Measurements from ENCODE around the gene ST3GAL3. TPM values are rescaled to one million over a fixed set of nuclear protein-coding genes. Genes with fewer than 3 reads are reported as not detected.

Gene ST3GAL3
- total and polyA plus RNA-seq, 3 donors from 2014 or later = 42.9 to 62.0 (median 50.7) TPM

GRCh38 chr1:43885279-43885801 lies 178.0 kb downstream of the ST3GAL3 start:
- DNase-seq = no peak
- H3K27ac ChIP-seq = no peak overlapping the region
- WGBS, 2 donors = 87 to 92% methylated on average over 7 to 12 of the region's 12 CpGs
- no peak overlapping the region for H3K4me3 ChIP-seq
- no peak for TF ChIP-seq POLR2A (IDR thresholded peaks at IDR 0.05)
- H3K4me1 ChIP-seq = no peaks in the 10 kb centered on the region
- intact Hi-C loops (cut with DNase I; ENCODE audit: low total_unique reads) = no loop called here
- H3K27me3 ChIP-seq = no peaks in the 10 kb centered on the region
- H3K9me3 ChIP-seq = no peaks in the 10 kb centered on the region
- H3K36me3 ChIP-seq (ENCODE audit: low read depth, missing control alignments) = no peaks in the 10 kb centered on the region

- Histone ChIP-seq H3K36me3 (ENCODE audit: low read depth, missing control alignments) (no peaks in the 10 kb centered on the region), H3K4me1 (peaks cover under 1% of the 10 kb centered on the region), H3K4me3 (no peak overlapping the region), H3K27me3 (no peaks in the 10 kb centered on the region), H3K27ac (no peak overlapping the region), H3K9me3 (no peaks in the 10 kb centered on the region)
- no peak for TF ChIP-seq POLR2A (IDR thresholded peaks at IDR 0.05)
- TF ChIP-seq CTCF (IDR thresholded peaks at IDR 0.05) = no peak
- intact Hi-C loops (cut with DNase I; ENCODE audit: low total_unique reads) = no loop called here
- DNase-seq = no peak
Observed at GRCh38 chr1:43887748-43888147, 180.4 kb downstream of the ST3GAL3 start.

- no peak for TF ChIP-seq POLR2A (IDR thresholded peaks at IDR 0.05)
- TF ChIP-seq CTCF (IDR thresholded peaks at IDR 0.05) = no peak
- intact Hi-C loops (cut with DNase I; ENCODE audit: low total_unique reads) = no loop called here
- WGBS, 2 donors = 89 to 98% methylated on average over 5 of the region's 5 CpGs
- Histone ChIP-seq H3K27me3 (no peaks in the 10 kb centered on the region), H3K9me3 (no peaks in the 10 kb centered on the region), H3K36me3 (ENCODE audit: low read depth, missing control alignments) (no peaks in the 10 kb centered on the region), H3K4me1 (peaks cover 11% of the 10 kb centered on the region), H3K4me3 (no peak overlapping the region), H3K27ac (no peak overlapping the region)
- no peak for DNase-seq
Observed at GRCh38 chr1:43890815-43891214, 183.5 kb downstream of the ST3GAL3 start.

GRCh38 chr1:43893006-43893405 lies 185.7 kb downstream of the ST3GAL3 start:
- TF ChIP-seq POLR2A (IDR thresholded peaks at IDR 0.05) (no peak), CTCF (IDR thresholded peaks at IDR 0.05) (no peak)
- intact Hi-C loops (cut with DNase I; ENCODE audit: low total_unique reads) = no loop called here
- Histone ChIP-seq H3K4me3 (no peak overlapping the region), H3K27ac (peak overlapping the region; percentile 0 to 71), H3K36me3 (ENCODE audit: low read depth, missing control alignments) (no peaks in the 10 kb centered on the region), H3K9me3 (no peaks in the 10 kb centered on the region), H3K4me1 (peaks cover 11% of the 10 kb centered on the region), H3K27me3 (no peaks in the 10 kb centered on the region)
- no peak for DNase-seq
- WGBS, 2 donors = 53 to 71% methylated on average over 1 of the region's 1 CpG

- H3K27ac ChIP-seq = no peak overlapping the region
- no peaks in the 10 kb centered on the region for H3K27me3 ChIP-seq
- intact Hi-C loops (cut with DNase I; ENCODE audit: low total_unique reads) = no loop called here
- no peaks in the 10 kb centered on the region for H3K36me3 ChIP-seq (ENCODE audit: low read depth, missing control alignments)
- H3K4me3 ChIP-seq = no peak overlapping the region
- WGBS, 2 donors = 97% methylated on average over 7 to 12 of the region's 12 CpGs
- no peak for TF ChIP-seq CTCF (IDR thresholded peaks at IDR 0.05)
- no peak for TF ChIP-seq POLR2A (IDR thresholded peaks at IDR 0.05)
- peaks cover 10% of the 10 kb centered on the region for H3K4me1 ChIP-seq
- DNase-seq = no peak
- H3K9me3 ChIP-seq = no peaks in the 10 kb centered on the region
Observed at GRCh38 chr1:43898981-43899380, 191.6 kb downstream of the ST3GAL3 start.

Data from testis (tissue), 3 donors.